B cell (primary cell): ENCODE results near the gene DNAJC1.

ENCODE experiments used
- EZH2 ChIP-seq: IDR thresholded peaks from 2 replicates; pipeline ENCODE4 v1.6.1; 2012; ENCODE audit warnings: borderline replicate concordance, low read depth, mild to moderate bottlenecking, moderate library complexity, low read length; ENCODE audit not compliant: insufficient read depth, poor library complexity, severe bottlenecking
- TF ChIP-seq, protein P1 (sequence below): fragments of 200-600 bp; IDR thresholded peaks from one replicate; pipeline ENCODE4 v1.8.0; 2022; ENCODE audit warnings: antibody characterized with exemption, mild to moderate bottlenecking

DNA sequence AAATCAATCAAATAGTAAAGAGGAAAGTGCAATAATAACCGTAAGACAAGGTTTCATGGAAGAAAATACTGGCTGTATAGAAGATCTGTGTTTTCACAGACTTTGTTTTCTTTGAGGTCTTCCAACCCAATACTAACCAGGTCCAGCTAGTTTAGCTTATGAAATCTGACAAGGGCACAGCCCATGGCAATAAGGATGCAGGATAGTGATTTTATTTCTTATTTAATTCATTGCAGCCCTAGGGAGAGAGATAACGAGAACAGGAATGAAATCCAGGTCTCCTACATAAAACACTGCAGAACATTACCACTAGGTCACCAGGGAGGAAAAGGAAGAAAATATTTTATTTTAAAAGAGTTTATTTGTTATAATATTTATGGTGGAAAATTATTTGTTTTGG lies 145.1 kb downstream of the DNAJC1 start:
- TF ChIP-seq, protein P1, sequence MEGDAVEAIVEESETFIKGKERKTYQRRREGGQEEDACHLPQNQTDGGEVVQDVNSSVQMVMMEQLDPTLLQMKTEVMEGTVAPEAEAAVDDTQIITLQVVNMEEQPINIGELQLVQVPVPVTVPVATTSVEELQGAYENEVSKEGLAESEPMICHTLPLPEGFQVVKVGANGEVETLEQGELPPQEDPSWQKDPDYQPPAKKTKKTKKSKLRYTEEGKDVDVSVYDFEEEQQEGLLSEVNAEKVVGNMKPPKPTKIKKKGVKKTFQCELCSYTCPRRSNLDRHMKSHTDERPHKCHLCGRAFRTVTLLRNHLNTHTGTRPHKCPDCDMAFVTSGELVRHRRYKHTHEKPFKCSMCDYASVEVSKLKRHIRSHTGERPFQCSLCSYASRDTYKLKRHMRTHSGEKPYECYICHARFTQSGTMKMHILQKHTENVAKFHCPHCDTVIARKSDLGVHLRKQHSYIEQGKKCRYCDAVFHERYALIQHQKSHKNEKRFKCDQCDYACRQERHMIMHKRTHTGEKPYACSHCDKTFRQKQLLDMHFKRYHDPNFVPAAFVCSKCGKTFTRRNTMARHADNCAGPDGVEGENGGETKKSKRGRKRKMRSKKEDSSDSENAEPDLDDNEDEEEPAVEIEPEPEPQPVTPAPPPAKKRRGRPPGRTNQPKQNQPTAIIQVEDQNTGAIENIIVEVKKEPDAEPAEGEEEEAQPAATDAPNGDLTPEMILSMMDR: no peak
- TF ChIP-seq EZH2: no peak
